ENCODE results near the gene BMP6.

DNA sequence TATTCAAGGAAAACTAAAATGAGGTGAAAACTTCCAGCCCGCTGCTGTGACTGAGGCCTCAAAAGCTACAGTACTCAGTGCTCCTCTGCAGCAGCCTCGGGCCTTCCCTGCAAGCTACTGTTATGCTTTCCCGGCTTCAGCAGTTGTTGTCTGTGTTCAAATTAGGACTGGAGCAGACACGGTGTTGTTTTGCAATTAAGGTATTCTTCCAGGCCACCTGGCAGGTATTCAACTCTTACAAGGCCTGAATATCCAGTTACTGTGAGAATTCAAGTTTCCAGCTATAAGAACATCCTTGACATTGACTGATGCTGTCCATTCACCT, 174.0 kb downstream of the BMP6 start:
- TF ChIP-seq, protein P1, sequence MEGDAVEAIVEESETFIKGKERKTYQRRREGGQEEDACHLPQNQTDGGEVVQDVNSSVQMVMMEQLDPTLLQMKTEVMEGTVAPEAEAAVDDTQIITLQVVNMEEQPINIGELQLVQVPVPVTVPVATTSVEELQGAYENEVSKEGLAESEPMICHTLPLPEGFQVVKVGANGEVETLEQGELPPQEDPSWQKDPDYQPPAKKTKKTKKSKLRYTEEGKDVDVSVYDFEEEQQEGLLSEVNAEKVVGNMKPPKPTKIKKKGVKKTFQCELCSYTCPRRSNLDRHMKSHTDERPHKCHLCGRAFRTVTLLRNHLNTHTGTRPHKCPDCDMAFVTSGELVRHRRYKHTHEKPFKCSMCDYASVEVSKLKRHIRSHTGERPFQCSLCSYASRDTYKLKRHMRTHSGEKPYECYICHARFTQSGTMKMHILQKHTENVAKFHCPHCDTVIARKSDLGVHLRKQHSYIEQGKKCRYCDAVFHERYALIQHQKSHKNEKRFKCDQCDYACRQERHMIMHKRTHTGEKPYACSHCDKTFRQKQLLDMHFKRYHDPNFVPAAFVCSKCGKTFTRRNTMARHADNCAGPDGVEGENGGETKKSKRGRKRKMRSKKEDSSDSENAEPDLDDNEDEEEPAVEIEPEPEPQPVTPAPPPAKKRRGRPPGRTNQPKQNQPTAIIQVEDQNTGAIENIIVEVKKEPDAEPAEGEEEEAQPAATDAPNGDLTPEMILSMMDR (IDR thresholded peaks at IDR 0.05): no peak
- TF ChIP-seq POLR2A (IDR thresholded peaks at IDR 0.05) (no peak), POLR2AphosphoS5 (IDR thresholded peaks at IDR 0.05; ENCODE audit: insufficient read depth in 1 of 2, low read depth in 1 of 2) (no peak)

Data from vagina (tissue), 2 donors.